ENCODE measurements around the gene XIRP1.

DNA sequence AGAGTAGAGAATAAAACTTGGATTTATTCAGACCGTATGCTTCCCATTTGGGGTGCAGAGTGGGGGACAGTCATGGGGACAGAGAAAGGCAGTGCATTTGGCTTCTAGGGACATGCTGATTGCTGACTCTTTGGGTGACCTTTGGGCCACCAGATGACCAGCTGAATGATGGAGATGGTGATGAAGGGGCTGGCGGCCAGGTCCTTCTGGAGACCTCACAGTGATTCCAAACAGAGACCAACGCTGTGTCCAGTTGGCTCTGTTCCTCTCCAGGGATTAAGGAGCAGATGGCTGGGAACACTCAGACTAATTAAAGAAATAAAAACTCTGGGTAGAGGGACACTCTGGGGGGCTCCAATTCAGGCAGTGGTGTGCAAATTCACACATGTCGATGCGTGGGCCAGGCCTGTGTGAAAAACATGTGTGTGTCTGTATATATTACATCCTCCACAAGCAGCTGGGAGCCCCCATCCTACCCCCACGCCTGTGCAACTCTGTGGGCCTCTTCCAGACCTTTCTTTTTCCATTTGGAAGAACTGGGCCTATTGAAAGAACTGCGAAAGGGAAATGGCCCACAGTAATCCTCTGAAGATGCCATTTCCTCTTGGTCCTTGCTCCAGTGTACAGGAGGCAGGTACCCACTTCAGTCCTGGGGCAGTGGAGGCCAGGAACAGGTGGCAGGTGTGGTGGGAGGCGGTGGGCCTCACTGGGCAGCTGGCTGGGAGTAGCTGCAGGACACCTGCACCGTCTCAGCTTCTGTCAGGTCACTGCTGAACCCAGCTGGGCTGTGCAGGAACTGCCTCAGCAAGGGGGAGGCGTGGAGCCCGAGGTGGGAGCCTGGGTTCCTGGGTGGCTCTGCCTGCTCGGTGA is 8.9 kb downstream of the XIRP1 start:
- no peak for TF ChIP-seq POLR2A (IDR thresholded peaks at IDR 0.05; ENCODE audit: low read length)
- no peak for TF ChIP-seq GATA1 (IDR thresholded peaks at IDR 0.05; ENCODE audit: low read depth, low read length)

Data from erythroblast (primary cell).